ENCODE data around the gene ATP6AP2. TPM values are rescaled to one million over a fixed set of nuclear protein-coding genes. Genes with fewer than 3 reads are reported as not detected.

Gene ATP6AP2
- total RNA-seq, 2 donors from 2014 or later = 36.8 to 56.7 TPM

DNA sequence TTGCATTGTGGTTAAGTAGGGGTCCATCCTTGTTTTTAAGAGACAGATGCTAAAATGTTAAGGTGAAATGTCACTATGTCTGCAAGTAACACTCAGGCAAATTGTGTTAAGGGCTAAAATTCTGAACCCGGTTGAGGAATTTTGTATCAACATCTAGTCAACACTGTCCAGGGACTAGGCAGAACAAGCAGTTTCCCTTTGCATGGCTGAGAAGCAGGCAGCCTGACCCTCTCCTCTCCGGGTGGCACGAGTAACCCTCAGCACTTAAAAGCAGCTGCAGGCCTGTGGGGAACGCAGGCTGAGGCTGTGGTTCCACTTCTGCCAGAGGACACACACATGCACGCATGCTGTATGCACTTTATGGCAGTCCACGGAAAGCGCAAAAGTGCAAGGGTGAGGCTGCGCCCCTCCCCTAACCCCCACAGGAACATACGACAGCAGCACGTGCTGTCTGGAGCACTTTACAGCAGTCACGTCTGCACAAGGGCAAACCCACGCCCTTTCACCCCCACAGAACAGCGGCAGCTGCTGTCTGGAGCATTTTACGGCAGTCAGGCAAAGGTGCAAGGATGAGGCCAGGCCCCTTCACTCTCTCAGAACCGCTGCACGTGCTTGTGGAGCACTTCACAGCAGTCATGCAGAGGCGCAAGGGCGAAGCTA is 41.8 kb downstream of the ATP6AP2 start:
- intact Hi-C loops (cut with DNase I) = loop anchor here (10.0 kb wide), 1 partner anchor 1098 kb away; no protein-coding TSS in a partner anchor
- no peaks in the 10 kb centered on the region for H3K27me3 ChIP-seq
- no peak overlapping the region for H3K27ac ChIP-seq
- ATAC-seq (no peak), DNase-seq (no peak)
- H3K9me3 ChIP-seq = no peaks in the 10 kb centered on the region
- H3K4me1 ChIP-seq = no peaks in the 10 kb centered on the region
- peaks cover 0 to 2% of the 10 kb centered on the region in 2 donors for H3K36me3 ChIP-seq (replicated peaks in 1 of 2; ENCODE audit: insufficient read depth in 1 of 2, low read depth in 2 of 2)
- H3K4me3 ChIP-seq = no peak overlapping the region
- WGBS, 2 donors = 70 to 79% methylated on average over 6 to 16 of the region's 18 CpGs
- TF ChIP-seq POLR2A (IDR thresholded peaks at IDR 0.05) = no peak
- TF ChIP-seq, protein P1, sequence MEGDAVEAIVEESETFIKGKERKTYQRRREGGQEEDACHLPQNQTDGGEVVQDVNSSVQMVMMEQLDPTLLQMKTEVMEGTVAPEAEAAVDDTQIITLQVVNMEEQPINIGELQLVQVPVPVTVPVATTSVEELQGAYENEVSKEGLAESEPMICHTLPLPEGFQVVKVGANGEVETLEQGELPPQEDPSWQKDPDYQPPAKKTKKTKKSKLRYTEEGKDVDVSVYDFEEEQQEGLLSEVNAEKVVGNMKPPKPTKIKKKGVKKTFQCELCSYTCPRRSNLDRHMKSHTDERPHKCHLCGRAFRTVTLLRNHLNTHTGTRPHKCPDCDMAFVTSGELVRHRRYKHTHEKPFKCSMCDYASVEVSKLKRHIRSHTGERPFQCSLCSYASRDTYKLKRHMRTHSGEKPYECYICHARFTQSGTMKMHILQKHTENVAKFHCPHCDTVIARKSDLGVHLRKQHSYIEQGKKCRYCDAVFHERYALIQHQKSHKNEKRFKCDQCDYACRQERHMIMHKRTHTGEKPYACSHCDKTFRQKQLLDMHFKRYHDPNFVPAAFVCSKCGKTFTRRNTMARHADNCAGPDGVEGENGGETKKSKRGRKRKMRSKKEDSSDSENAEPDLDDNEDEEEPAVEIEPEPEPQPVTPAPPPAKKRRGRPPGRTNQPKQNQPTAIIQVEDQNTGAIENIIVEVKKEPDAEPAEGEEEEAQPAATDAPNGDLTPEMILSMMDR (IDR thresholded peaks at IDR 0.05) = no peak

- ATAC-seq = no peak
- no peak within 1 kb of the TSS for H3K27ac ChIP-seq
These were observed 42.4 kb downstream of the ATP6AP2 start, which contains the start of gene MPC1L for GRCh38 chrX:40623139-40623536. TSS of gene MPC1L (plus strand) at chrX:40623428. CDS start at chrX:40623566, 138 bp downstream.

GRCh38 chrX:40623665-40624064 is 42.9 kb downstream of the ATP6AP2 start:
- DNase-seq = no peak
- Histone ChIP-seq H3K4me1 (no peaks in the 10 kb centered on the region), H3K36me3 (replicated peaks in 1 of 2; ENCODE audit: insufficient read depth in 1 of 2, low read depth in 2 of 2) (peaks cover 0 to 2% of the 10 kb centered on the region in 2 donors), H3K9me3 (no peaks in the 10 kb centered on the region), H3K27me3 (no peaks in the 10 kb centered on the region), H3K4me3 (no peak overlapping the region), H3K27ac (no peak overlapping the region)
- 89 to 90% methylated on average over 1 to 32 of the region's 32 CpGs for WGBS, 2 donors
- TF ChIP-seq, protein P1 (IDR thresholded peaks at IDR 0.05) = no peak
- no peak for TF ChIP-seq POLR2A (IDR thresholded peaks at IDR 0.05)
- intact Hi-C loops (cut with DNase I) = loop anchor here (10.0 kb wide), 1 partner anchor 1099 kb away; no protein-coding TSS in a partner anchor
- no peak for ATAC-seq

More at GRCh38 chrX:40623139-40623536, 42.4 kb downstream of the ATP6AP2 start, which contains the start of gene MPC1L:
- intact Hi-C loops (cut with DNase I) = loop anchor here (10.0 kb wide), 1 partner anchor 1098 kb away; no protein-coding TSS in a partner anchor
- no peaks in the 10 kb centered on the region for H3K27me3 ChIP-seq
- no peak for DNase-seq
- TF ChIP-seq POLR2A (IDR thresholded peaks at IDR 0.05) = no peak
- TF ChIP-seq, protein P1 (IDR thresholded peaks at IDR 0.05) = no peak
- H3K4me3 ChIP-seq = no peak within 1 kb of the TSS
- H3K9me3 ChIP-seq = no peaks in the 10 kb centered on the region
- peaks cover 0 to 2% of the 10 kb centered on the region in 2 donors for H3K36me3 ChIP-seq (replicated peaks in 1 of 2; ENCODE audit: insufficient read depth in 1 of 2, low read depth in 2 of 2)
- WGBS, 2 donors = 83 to 94% methylated on average over 7 to 19 of the region's 38 CpGs
- no peaks in the 10 kb centered on the region for H3K4me1 ChIP-seq

- intact Hi-C loops (cut with DNase I) = loop anchor here (10.0 kb wide), 1 partner anchor 1100 kb away; no protein-coding TSS in a partner anchor
- Histone ChIP-seq H3K9me3 (no peaks in the 10 kb centered on the region), H3K27ac (no peak overlapping the region), H3K27me3 (no peaks in the 10 kb centered on the region), H3K4me3 (no peak overlapping the region), H3K36me3 (replicated peaks in 1 of 2; ENCODE audit: insufficient read depth in 1 of 2, low read depth in 2 of 2) (peaks cover 0 to 2% of the 10 kb centered on the region in 2 donors), H3K4me1 (no peaks in the 10 kb centered on the region)
- TF ChIP-seq, protein P1 (IDR thresholded peaks at IDR 0.05) = no peak
- TF ChIP-seq POLR2A (IDR thresholded peaks at IDR 0.05) = no peak
- DNase-seq (no peak), ATAC-seq (no peak)
- 86 to 100% methylated on average over 2 to 4 of the region's 4 CpGs for WGBS, 2 donors
These were observed 44.5 kb downstream of the ATP6AP2 start for GRCh38 chrX:40625294-40625693.
